NCI-H446 treated with DMSO at 0.1 percent for 48 hours (cell line): ENCODE results near the gene CTPS1.
A peak's percentile ranks its signal among the peaks of the same experiment; 100 is the strongest.

Source experiments
- DNase-seq: peaks from one replicate; lab custom pipeline; 2025; lab: John Stamatoyannopoulos, UW

Gene CTPS1

DNA sequence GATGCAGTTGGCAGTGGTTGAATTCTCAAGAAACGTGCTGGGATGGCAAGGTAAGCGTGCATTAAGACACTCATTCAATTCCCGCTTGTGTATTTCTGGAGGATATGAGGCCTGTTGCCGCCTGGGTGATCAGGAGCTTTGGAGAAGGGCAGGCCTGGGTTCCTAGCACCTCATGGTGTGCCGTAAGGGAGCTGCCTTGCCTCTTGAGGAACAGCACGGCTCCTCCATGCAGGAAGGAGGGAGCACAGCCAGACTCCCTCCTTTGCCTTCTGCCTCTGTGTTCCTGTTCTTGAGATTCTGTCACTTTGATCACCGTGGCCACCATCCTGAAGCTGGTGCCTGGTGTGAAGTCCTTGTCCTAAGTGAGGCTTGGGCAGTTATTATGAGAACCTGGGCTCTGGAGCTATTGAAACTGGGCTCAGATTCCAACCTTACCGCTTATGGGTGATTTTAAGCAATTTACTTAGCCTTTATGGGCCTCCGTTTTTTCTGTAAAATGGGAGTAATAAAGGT lies 23.7 kb downstream of the CTPS1 start:
- no peak for DNase-seq

DNA sequence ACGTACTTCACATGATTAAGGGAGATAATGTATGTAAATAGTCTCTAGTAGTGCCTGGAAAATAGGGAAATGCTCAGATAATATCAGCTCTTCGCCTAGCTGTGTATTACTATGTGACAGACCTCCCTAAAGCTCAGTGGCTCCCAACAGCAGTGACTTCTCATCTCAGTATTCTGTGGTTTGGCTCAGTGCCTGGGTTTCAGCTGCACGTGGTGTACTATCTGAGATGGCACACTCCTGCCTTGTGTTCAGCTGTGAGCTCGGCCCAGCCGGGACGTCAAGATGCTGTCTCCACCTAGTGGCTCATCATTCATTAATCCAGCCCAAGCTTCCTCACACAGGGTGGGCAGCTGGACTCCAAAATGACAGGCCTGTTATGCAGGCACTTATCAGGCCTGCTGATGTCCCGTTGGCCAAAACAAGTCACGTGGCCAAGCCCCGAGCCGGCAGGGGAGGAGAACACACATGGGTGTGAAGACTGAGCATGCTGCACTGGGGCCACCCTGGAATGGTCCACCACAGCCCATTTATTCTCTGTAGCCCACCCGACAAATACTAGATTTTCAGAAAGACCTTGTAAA lies 24.2 kb downstream of the CTPS1 start:
- peak; percentile 57 for DNase-seq

DNA sequence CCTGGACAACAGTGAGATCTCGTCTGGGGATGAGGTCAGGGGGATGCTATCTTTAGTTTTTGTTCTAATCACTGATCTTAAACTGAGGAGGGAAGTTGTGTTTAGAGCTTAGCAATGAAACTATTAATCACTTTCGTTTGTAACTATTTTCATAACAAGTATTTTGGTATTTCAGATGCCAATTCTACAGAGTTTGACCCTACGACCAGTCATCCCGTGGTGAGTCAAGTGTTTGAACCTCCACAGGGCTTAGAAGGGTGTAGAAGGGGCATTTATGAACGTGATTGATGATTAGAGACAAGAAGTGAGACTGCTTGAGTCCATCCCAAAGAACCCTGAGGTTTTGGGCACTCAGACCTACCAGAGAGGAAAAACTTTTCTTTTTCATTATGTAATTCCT lies 26.4 kb downstream of the CTPS1 start:
- DNase-seq = no peak

DNA sequence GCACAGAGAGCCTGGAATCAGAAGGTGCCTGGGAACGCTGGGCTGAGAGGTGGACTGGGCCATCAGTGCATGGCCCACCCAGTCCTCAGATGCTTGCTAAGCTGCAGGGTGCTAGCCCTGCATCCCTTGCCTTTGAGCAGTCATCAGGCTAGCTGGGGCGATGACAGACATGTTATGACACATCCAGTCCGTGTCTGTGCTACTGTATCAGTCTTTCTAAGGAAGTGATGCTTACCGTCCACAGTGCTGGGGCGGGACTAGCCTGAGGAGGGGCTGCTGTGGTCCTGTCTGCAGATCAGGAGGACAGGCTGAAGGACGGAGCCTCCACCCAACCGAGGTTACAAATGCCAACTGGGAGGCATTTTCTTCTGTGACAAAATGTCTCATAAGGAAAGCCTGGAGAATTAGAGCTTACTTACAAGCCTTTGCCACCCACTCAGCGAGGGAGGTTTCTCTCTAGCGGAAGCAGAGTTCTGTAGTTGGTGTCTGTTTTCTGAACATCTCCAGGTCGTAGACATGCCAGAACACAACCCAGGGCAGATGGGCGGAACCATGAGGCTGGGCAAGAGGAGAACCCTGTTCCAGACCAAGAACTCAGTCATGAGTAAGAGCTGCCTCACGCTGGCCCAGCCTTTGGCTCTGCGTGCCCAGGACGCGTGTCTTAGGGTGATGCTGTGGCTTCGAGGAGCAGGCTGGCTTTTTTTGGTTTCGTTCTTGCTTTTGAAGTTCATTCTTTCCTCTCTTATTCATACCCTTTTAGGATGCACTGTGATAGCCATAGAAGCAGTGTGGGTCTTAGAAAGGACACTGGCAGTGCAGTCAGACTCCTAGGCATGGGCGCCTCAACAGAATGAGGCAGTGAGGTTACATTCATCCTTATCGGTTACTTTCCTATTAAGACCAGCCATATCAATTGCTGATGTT lies 27.7 kb downstream of the CTPS1 start:
- no peak for DNase-seq

DNA sequence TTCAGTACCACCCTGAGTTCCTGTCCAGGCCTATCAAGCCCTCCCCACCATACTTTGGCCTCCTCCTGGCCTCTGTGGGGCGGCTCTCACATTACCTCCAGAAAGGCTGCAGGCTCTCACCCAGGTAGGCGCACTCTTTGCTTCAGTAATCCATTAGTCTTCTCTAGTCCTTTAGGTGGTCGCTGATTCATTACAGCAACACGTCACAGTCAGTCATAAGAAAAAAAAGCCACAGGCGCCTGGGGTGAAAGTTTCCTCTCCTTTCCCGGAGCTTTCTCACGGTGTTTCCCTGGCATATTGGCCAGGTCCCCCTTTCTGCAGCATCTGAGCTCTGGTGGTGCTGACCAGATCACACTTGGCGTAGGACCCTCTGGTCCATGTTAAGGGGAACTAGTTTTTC lies 30.0 kb downstream of the CTPS1 start:
- no peak for DNase-seq

DNA sequence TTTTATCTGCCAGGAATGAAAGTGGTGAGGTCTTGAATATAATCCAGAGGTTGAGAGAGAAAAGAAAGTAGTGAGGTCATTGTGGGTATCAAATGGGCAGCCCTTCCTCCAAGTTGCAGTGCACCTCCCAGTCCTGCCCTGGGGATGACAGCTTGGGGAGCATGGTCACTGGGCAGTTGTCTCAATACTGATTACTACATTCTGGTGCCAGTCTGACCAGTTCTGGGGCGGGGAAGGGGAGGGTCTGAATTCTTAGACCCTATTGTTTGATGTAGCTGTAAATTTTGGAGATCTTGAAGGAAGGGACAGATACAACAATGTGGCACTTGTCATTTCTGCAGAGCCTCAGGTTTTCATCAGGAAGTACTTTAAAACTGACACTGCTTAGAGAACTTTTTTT lies 30.8 kb downstream of the CTPS1 start:
- no peak for DNase-seq

DNA sequence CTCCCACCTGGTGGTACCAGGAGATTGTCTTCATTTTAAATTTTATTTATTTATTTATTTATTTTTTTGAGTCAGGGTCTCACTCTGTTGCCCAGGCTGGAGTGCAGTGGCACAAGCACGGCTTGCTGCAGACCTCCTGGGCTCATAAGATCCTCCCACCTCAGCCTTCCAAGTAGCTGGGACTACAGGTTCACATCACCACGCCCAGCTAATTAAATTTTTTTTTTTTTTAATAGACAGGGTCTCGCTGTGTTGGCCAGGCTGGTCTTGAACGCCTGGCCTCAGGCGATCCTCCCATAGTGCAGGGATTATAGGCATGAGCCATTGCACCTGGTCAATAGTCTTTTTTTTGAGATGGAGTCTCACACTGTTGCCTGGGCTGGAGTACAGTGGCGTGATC lies 33.5 kb downstream of the CTPS1 start:
- DNase-seq = no peak

DNA sequence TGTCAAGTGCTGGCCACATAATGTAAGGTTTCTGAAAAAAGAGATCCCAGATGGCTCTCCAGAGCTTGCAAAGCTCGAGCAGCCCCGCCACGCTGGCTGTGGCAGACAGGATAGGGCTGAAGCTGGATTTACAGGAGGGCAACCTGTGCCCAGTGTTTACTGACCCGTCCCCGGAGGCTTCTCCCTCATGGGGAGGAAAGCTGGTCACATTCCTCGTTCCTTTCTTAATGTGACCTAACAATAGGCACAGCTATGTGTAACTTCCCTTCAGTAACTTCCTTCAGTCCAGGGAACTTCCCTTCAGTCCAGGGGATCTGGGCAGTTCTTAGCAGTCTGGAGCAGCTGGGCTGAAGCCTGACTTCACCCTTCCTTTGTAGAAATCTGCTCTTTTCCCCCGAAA lies 34.3 kb downstream of the CTPS1 start:
- no peak for DNase-seq

DNA sequence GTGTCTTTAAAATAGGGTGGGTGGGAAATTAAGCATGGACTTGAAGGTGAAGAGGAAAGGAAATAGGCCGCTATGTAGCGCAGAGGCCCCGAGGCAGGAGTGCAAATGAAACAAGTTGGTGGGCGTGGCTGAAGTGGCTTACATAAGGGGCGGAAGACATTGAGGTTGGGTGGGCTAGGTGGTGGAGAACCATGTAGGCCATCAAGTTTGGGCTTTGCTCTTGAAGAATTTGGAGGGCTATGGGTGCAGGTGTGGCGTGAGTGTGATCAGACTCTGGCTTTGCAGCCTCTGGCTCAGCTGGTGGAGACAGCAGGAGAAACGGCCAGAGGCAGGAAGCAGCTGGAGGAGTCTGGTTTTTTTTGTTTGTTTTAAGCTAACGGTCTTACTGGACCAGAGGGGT lies 35.4 kb downstream of the CTPS1 start:
- no peak for DNase-seq

DNA sequence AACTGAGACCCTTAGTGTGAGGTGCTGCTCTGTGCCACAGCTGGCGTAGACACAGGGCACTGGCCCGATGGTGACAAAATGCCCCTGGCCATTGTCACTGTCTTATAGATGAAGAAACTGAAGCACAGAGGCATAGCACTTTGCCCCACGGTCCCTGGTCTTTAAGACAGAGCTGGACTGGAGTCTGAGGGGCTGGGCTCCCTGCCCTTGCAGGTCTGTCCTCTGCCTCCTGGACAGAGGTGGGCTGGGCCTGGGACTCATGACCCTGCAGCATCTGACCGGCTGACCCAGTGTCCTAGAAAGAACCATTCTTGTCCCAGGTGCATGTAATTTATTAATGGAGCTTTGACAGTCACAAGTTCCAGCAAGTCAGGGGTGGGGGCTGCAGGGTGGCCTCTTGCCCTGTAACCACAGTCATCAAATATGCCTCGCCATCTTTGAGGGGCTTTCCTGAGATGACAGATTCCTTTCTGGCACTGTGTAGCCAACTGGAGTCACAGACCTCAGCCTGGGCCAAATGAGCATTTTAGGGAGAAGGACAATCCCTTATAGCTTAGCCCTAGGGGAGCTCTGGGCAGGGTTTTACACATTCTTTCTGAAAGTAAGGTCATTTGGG lies 35.9 kb downstream of the CTPS1 start:
- no peak for DNase-seq

DNA sequence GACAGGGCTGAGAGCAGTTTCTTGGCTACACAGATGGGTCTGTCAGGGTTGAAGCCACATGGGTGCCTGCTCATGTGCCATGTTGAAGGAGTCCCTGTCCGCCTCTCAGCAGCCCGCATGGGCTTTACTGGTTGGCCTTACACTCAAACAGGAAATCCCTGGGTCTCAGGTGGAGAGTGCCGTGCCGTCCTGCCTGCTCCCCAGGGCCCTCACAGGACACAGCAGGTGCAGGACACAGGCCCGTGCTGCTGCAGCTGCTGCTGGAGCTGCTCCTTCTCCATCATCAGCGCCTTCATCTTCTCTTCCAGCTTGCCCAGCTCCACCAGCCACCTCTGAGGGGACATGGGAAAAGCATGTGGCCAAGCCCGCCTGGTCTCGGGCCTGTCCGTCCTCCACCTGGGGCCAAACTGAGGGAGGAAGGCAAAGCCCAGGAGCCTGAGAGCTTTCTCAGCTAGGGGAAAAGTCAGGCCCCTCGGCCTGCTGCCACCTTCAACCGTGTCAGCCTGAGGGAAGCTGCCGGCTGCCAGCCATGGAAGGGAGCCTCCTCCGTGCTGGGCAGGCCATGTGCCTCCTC lies 36.5 kb downstream of the CTPS1 start:
- DNase-seq = no peak

DNA sequence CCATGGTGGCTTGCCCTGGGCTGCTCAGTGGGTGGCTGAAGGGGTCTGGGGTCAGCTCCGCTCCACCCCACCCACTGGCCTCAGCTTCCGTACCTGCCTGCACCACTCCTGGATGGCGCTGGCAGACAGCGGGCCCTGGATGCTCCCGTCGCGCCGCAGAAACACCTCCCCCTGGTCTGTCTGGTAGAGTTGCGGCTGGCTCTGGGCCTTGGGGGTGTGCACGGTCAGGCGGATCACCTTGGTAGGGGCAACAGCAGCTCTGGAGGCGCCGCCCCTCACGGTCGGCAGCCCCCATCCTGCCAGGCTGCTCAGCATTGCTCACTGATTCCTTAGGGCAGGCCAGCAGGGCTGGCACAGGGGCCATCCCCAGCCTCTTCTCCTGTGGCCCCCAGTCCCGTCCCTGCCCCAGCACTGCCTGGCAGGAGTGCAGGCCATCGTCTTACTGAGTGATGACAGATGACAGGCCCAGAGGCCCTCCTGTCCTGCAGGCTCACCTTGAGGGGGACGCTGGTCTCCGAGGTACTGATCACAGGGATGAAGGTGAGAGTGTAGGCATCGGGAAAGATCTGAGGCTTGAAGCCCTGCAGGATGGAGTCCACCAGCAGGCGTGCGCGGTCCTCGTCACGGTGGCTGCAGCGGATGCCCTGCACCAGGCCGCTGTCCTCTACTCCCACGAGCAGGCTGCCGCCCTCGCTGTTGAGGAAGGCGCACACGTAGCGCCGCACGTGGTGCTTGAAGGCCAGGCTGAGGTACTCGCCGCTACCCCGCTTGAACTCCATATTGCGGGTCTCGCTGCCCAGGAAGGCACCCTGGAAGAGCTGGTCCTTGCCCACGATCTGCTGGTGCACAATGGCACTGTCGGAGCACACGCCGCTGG lies 37.9 kb downstream of the CTPS1 start:
- DNase-seq = no peak

DNA sequence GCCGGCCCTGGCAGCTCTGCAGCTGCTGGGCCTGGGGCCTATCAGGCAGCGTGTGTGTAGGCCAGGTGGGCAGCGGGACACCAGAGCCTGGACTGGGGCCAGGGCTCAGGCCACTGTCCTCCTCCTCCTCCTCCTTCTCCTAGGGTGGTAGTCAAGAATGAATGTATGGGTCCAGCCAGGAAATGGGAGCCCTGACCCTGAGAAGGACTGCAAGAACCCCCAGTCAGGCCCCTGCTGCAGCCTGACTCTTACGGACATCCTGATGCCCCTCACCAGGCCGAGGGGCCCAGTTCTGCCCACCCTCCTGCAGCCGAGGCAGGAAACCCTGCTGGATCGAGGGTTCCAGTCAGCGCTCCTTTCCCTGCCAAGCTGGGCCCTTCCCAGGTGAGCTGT lies 38.5 kb downstream of the CTPS1 start:
- DNase-seq = no peak

DNA sequence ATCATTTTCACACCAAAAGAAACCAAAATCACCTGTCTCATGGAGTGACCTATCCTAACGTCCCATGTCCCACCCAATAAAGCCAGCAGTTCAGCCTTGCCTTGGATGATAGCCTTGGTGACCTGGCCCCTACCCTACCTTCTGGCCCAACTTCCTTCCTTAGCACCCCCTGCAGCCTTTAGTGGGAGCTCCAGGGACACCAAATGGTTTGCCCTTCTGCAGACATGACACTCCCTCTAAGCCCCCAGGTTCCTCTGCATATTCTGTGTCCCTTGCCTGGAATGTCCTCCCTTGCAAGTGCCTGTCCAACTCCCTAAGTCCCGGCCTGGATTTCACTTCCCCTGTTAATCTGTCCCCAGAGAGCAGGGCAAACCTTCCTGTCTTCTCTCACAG lies 39.9 kb downstream of the CTPS1 start:
- DNase-seq = no peak

DNA sequence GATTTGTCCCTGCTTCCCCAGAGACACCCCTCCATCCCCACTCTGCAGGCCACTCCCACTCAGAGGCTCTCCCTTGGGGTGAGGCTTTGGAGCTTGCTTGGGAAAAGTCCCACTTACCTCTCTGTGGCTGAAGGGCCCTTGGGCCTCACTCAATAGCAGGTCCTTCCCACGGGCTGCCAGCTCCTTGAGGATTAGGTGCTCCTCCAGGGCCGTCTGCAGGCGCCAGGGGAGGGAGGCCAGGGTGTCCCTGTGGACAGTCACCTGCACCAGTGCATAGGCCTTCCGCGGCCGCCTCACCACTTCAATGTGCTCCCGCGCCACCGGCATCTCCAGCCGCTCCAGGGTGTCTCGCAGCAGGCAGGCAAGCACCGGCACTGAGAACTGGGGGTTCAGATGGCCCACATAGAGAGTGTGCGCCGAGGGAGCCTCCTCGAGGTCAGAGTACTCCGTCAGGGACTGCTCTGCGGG lies 40.6 kb downstream of the CTPS1 start:
- no peak for DNase-seq

DNA sequence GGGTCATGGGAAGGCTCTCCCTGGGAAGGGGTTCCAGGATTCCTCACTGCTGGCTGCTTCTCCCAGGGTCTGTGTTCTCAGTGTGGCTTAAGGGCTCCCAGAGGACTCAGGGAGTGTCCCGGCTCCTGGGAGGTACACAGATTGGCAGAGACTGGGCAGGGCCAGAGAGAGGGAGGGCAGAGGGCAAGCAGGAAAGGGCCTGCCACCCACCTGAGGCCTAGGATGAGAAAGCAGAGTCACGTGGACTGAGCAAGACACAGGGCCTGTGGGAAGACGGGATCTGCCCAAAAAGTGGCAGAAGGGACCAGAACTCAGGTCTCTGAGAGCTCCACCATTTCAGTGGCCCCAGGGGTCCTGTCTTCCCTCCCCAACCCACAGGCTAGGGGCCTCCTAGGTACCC lies 41.2 kb downstream of the CTPS1 start:
- DNase-seq = no peak

DNA sequence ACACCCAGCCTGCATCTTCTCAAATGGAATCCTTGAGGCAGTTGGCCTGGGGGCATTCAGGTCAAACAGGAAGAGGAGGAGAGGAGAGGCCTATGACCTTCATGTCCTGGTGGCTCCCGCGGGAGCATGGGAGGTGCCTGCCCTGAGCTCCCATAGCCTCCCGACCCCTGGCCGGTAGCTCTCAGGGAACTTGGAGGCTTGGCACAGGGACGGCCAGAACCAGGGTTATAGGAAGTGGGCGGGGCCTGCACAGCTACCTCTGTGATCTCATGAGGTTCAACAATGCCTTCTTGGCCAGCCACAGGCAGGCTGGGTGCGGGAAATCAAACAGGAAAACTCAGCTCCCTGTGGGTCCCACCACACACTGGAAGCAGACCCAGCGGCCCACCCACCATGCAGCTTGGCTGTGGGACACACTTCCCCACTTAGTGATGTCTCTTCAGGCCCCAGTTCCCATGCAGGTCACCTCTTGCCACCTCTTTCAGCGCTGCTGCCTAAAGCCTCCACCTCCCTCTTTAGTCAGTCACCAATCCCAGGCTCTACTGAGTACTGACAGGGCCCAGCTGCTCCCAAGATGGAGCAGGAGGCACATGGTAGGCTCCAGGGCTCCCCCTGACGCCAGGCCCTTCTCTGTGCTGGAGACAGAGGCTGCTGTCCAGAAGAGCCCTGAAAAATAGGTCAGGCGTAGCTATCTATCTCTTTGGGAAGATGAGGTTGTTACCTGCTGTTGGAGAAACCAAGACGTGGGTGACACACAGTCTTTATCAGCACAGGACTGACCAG lies 42.2 kb downstream of the CTPS1 start, which contains the start of gene SLFNL1:
Gene SLFNL1 (minus strand): TSS at position 200 of the 783 bp plus-strand sequence. CDS start 1,065 bp downstream, outside the sequence.
- DNase-seq = no peak

DNA sequence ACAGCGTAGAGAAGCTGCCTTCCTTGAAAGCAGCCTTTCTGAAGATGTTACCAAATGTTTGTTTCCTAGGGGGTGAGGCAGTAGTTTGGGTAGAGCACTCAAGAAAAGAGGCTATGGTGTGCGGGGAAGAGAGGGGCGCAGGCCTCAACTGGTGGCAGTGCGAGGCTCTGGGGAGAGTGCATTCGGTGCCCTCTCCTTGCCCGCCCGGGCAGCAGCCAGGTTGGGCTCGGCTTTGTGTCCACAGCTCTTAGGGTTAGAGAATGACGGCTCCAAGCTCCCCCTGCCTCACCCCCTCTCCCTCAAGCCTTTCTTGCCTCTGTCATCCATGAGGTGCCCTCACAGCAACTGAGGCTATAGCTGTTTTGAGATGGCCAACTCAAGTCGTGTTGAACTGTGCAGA lies 42.9 kb downstream of the CTPS1 start:
- DNase-seq = no peak

DNA sequence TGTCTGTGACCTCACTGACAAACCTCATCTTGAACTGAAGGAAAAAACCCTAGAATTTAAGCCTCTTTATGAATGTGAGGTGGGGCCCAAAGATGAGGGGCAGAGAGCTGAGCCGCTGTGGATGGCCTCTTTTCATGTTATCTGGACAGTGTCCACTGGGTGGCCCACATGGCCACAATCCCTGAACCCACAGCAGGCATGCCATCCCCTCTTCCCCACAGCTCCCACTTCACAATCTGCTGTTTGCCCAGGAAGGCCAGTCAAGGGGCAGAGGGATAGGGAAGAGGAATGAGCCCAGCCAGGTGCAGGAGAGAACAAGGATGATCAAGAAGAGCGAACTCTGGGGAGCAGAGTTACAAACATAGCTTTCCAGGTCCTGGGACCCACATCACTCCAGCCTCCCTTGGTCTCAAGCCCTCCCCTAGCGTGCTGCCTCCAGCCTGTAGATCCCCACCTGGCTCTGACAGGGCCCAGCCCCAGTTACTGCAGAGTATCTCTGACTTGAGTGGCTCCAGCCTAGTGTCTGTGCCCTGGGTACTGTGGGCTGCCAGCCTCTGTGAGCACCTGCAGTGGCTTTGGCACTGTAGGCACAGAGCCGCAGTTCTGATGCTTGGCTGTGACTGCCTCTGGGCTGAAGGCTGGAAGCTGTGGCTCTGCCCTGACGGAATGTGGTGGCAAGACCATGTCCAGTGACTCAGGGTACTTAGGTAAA lies 43.9 kb downstream of the CTPS1 start:
- DNase-seq = no peak

DNA sequence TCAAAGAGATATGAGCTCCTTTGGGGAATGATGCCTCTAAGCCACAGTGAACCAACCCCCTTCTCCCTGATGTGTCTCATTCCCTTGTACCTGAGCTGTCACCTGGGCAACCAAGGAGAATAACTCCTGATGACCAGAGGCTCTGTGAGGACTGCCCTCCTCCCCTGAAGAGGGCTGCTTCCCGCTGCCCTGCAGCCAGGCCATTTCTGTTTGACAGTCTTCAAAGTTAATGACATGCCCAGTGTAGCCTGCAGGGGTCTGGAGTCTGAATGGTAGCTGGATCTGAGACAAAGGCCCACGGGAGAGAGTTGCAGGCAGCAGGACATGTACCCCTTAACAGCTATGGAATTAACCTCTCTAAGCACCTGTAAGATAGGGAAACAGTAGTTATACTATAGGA lies 45.5 kb downstream of the CTPS1 start:
- no peak for DNase-seq
